ENCODE data around the gene PRKACB.

DNA sequence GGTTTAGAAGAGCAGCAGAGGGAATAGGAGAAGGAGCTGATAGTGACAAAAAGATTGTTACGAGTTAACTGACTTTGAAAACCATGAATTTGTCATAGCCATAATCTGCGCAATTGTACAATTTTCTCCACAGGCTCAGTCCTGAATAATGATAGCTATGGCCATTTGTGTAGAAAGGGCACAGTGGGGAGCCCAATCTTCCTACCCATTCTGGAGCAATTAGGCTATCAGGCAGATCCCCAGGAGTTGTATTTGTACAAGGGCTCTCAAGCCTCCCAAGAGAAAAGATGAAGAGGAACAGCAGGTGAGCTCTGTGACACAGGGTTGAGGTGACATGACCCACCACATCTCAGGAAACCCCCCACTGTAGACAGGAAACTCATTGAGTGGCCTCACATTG, 115.3 kb downstream of the PRKACB start:
- TF ChIP-seq, protein P1, sequence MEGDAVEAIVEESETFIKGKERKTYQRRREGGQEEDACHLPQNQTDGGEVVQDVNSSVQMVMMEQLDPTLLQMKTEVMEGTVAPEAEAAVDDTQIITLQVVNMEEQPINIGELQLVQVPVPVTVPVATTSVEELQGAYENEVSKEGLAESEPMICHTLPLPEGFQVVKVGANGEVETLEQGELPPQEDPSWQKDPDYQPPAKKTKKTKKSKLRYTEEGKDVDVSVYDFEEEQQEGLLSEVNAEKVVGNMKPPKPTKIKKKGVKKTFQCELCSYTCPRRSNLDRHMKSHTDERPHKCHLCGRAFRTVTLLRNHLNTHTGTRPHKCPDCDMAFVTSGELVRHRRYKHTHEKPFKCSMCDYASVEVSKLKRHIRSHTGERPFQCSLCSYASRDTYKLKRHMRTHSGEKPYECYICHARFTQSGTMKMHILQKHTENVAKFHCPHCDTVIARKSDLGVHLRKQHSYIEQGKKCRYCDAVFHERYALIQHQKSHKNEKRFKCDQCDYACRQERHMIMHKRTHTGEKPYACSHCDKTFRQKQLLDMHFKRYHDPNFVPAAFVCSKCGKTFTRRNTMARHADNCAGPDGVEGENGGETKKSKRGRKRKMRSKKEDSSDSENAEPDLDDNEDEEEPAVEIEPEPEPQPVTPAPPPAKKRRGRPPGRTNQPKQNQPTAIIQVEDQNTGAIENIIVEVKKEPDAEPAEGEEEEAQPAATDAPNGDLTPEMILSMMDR (IDR thresholded peaks at IDR 0.05; ENCODE audit: low read depth, low read length, poor library complexity, severe bottlenecking), result no peak
- TF ChIP-seq EZH2phosphoT487 (IDR thresholded peaks at IDR 0.05; ENCODE audit: borderline replicate concordance, low read length), result no peak

Measured in DOHH2 (cell line).